ENCODE results near the gene C2CD2.

GRCh38 chr21:42000908-42001307, 47.1 kb upstream of the C2CD2 start:
- TF ChIP-seq CTCF (conservative IDR thresholded peaks at IDR 0.05; ENCODE audit: low read depth, low read length) (no peak), POLR2A (IDR thresholded peaks at IDR 0.05; ENCODE audit: low read depth, low read length) (no peak), MAZ (IDR thresholded peaks at IDR 0.05; ENCODE audit: borderline replicate concordance, low read depth, low read length) (no peak), RCOR1 (IDR thresholded peaks at IDR 0.05; ENCODE audit: insufficient replicate concordance, low read length) (no peak), BHLHE40 (IDR thresholded peaks at IDR 0.05; ENCODE audit: low read depth, low read length) (no peak), CEBPB (IDR thresholded peaks at IDR 0.05; ENCODE audit: low read depth, low read length) (no peak), RFX5 (IDR thresholded peaks at IDR 0.05; ENCODE audit: low read depth, low read length) (no peak), RAD21 (IDR thresholded peaks at IDR 0.05; ENCODE audit: low read length) (no peak), CHD1 (IDR thresholded peaks at IDR 0.05; ENCODE audit: low read depth, low read length) (no peak), MAFK (IDR thresholded peaks at IDR 0.05; ENCODE audit: low read depth, low read length) (no peak), SMC3 (IDR thresholded peaks at IDR 0.05; ENCODE audit: low read depth, low read length) (no peak)
